ENCODE measurements around the gene NKAIN1. TPM values are rescaled to one million over a fixed set of nuclear protein-coding genes. Genes with fewer than 3 reads are reported as not detected.

The NKAIN1 gene
- total RNA-seq, 6 donors from 2014 or later = 0.13 to 0.31 TPM; not detected in 4

- WGBS, 2 donors = 83 to 89% methylated on average over 5 of the region's 5 CpGs
- Histone ChIP-seq H3K27me3 (no peaks in the 10 kb centered on the region), H3K4me3 (no peak overlapping the region), H3K9me3 (no peaks in the 10 kb centered on the region), H3K36me3 (no peaks in the 10 kb centered on the region), H3K4me1 (peaks cover 0 to 4% (median 3%) of the 10 kb centered on the region in 4 donors), H3K27ac (no peak overlapping the region)
- DNase-seq (no peak), ATAC-seq (ENCODE audit: low FRiP score in 2 of 2) (no peak)
- TF ChIP-seq POLR2AphosphoS5 (IDR thresholded peaks at IDR 0.05) (no peak), EP300 (IDR thresholded peaks at IDR 0.05) (no peak), CTCF (IDR thresholded peaks at IDR 0.05) (no peak), POLR2A (IDR thresholded peaks at IDR 0.05) (no peak)
Measured at GRCh38 chr1:31164291-31164690, 75.4 kb downstream of the NKAIN1 start.

GRCh38 chr1:31163866-31164265, 75.8 kb downstream of the NKAIN1 start:
- DNase-seq = no peak
- no peak overlapping the region for H3K4me3 ChIP-seq
- H3K27ac ChIP-seq = no peak overlapping the region
- H3K4me1 ChIP-seq = peaks cover 0 to 4% (median 3%) of the 10 kb centered on the region in 4 donors
- H3K9me3 ChIP-seq = no peaks in the 10 kb centered on the region
- 87 to 89% methylated on average over 9 of the region's 9 CpGs for WGBS, 2 donors
- H3K36me3 ChIP-seq = no peaks in the 10 kb centered on the region
- no peak for ATAC-seq (ENCODE audit: low FRiP score in 2 of 2)
- no peak for TF ChIP-seq EP300 (IDR thresholded peaks at IDR 0.05)
- TF ChIP-seq CTCF (IDR thresholded peaks at IDR 0.05) = no peak
- no peak for TF ChIP-seq POLR2AphosphoS5 (IDR thresholded peaks at IDR 0.05)
- TF ChIP-seq POLR2A (IDR thresholded peaks at IDR 0.05) = no peak
- no peaks in the 10 kb centered on the region for H3K27me3 ChIP-seq

GRCh38 chr1:31161571-31161970, 78.1 kb downstream of the NKAIN1 start:
- ATAC-seq (ENCODE audit: low FRiP score in 2 of 2) (no peak), DNase-seq (no peak)
- no peak overlapping the region for H3K27ac ChIP-seq
- TF ChIP-seq CTCF (IDR thresholded peaks at IDR 0.05) = no peak
- TF ChIP-seq POLR2AphosphoS5 (IDR thresholded peaks at IDR 0.05) = no peak
- no peak for TF ChIP-seq POLR2A (IDR thresholded peaks at IDR 0.05)
- TF ChIP-seq EP300 (IDR thresholded peaks at IDR 0.05) = no peak
- 87 to 90% methylated on average over 5 of the region's 5 CpGs for WGBS, 2 donors
- H3K36me3 ChIP-seq = no peaks in the 10 kb centered on the region
- H3K4me1 ChIP-seq = peaks cover 0 to 4% (median 3%) of the 10 kb centered on the region in 4 donors
- no peak overlapping the region for H3K4me3 ChIP-seq
- no peaks in the 10 kb centered on the region for H3K27me3 ChIP-seq
- H3K9me3 ChIP-seq = no peaks in the 10 kb centered on the region

- DNase-seq (no peak), ATAC-seq (ENCODE audit: low FRiP score in 2 of 2) (no peak)
- 72 to 86% methylated on average over 7 to 9 of the region's 9 CpGs for WGBS, 2 donors
- Histone ChIP-seq H3K27me3 (no peaks in the 10 kb centered on the region), H3K9me3 (no peaks in the 10 kb centered on the region), H3K27ac (no peak overlapping the region), H3K4me1 (peaks cover 7 to 16% (median 9%) of the 10 kb centered on the region in 4 donors), H3K36me3 (no peaks in the 10 kb centered on the region), H3K4me3 (no peak overlapping the region)
- no peak for TF ChIP-seq POLR2AphosphoS5 (IDR thresholded peaks at IDR 0.05)
- TF ChIP-seq EP300 (IDR thresholded peaks at IDR 0.05) = no peak
- no peak for TF ChIP-seq CTCF (IDR thresholded peaks at IDR 0.05)
- no peak for TF ChIP-seq POLR2A (IDR thresholded peaks at IDR 0.05)
Measured at GRCh38 chr1:31159869-31160611, 79.6 kb downstream of the NKAIN1 start.

- no peak for ATAC-seq (ENCODE audit: low FRiP score in 2 of 2)
Measured at GRCh38 chr1:31159323-31159722, 80.4 kb downstream of the NKAIN1 start.

More at GRCh38 chr1:31159323-31159722, 80.4 kb downstream of the NKAIN1 start:
- TF ChIP-seq EP300 (IDR thresholded peaks at IDR 0.05) = no peak
- no peak for TF ChIP-seq POLR2A (IDR thresholded peaks at IDR 0.05)
- WGBS, 2 donors = 88 to 93% methylated on average over 2 of the region's 2 CpGs
- Histone ChIP-seq H3K9me3 (no peaks in the 10 kb centered on the region), H3K27me3 (no peaks in the 10 kb centered on the region), H3K4me3 (no peak overlapping the region), H3K4me1 (peaks cover 7 to 16% (median 9%) of the 10 kb centered on the region in 4 donors), H3K27ac (no peak overlapping the region), H3K36me3 (no peaks in the 10 kb centered on the region)
- no peak for DNase-seq
